Activated CD4-positive, alpha-beta memory T cell treated with anti-CD3 and anti-CD28 coated beads, Interleukin-2, amount 10 ng/mL, durations not matched to agents 7 days and 5 days (primary cell): ENCODE results near the gene SELENON. TPM values are rescaled to one million over a fixed set of nuclear protein-coding genes. Genes with fewer than 3 reads are reported as not detected.
A peak's percentile ranks its signal among the peaks of the same experiment; 100 is the strongest.
"Not testable (repeated sequence)": the region's sequence is repeated elsewhere in the genome, so short reads cannot be mapped to it uniquely, and the experiment has no call there.

Source experiments
- CTCF ChIA-PET: fragments of 350-600 bp; sonication (Branson Sonifier 250); formaldehyde crosslinking; loops from one replicate; lab custom pipeline; 2021; ENCODE audit warnings: antibody characterized with exemption, inconsistent platforms; lab: Charles Lee
- POLR2A ChIA-PET: fragments of 350-600 bp; sonication (Branson Sonifier 250); formaldehyde crosslinking; loops from one replicate; lab custom pipeline; 2021; ENCODE audit warnings: antibody characterized with exemption; lab: Charles Lee
- DNase-seq: peaks from one replicate; pipeline ENCODE4 v3.0.0-alpha.2; 2020
- H3K27ac Mint-ChIP-seq: one replicate; pipeline ENCODE4 v1.8.0; 2021; ENCODE audit warnings: mild to moderate bottlenecking, mixed read lengths
- H3K27me3 Mint-ChIP-seq: one replicate; pipeline ENCODE4 v1.8.0; 2021; ENCODE audit warnings: mixed read lengths
- H3K36me3 Mint-ChIP-seq: one replicate; pipeline ENCODE4 v1.8.0; 2021; ENCODE audit warnings: low read depth, mixed read lengths
- H3K4me1 Mint-ChIP-seq: one replicate; pipeline ENCODE4 v1.8.0; 2021; ENCODE audit warnings: mixed read lengths
- H3K4me3 Mint-ChIP-seq: one replicate; pipeline ENCODE4 v1.8.0; 2021; ENCODE audit warnings: mild to moderate bottlenecking, mixed read lengths
- H3K9me3 Mint-ChIP-seq: one replicate; pipeline ENCODE4 v1.8.0; 2021; ENCODE audit warnings: mixed read lengths
- total RNA-seq, 2 experiments: library from RNA; stranded (reverse); gene quantifications; one replicate each; pipeline ENCODE4 v1.2.3, GENCODE V29; 2021

The SELENON gene
- total RNA-seq, 2 experiments from 2014 or later, result 5.9 to 6.0 TPM

DNA sequence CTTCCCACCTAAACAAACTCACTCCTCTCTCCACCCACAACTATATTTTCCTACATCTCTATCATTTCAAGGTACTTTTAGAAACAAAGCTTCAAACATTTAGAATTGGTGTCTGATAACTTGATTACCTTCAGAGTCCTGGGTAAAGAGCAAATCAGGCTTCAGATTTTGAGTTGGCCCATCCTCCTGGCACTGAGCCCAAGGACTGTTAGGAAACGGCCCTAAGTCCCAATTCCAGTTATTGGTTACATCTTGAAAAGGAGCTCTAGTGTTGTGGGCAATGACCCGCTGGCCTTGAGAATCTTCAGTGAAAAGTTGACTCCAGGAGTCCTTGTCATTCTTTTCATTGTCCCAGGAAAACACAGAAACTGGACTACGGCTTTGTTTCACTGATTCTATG, 34.9 kb downstream of the SELENON start:
- no peak for DNase-seq
- no peaks in the 10 kb centered on the region for H3K27me3 Mint-ChIP-seq
- no peaks in the 10 kb centered on the region for H3K9me3 Mint-ChIP-seq
- CTCF ChIA-PET, result interaction anchor here (1.7 kb wide), 1 partner anchor 13 kb away, joined by 3 read pairs; no protein-coding TSS in a partner anchor
- POLR2A ChIA-PET, result no interaction called here
- H3K4me1 Mint-ChIP-seq, result no peaks in the 10 kb centered on the region
- H3K4me3 Mint-ChIP-seq, result no peak overlapping the region
- H3K27ac Mint-ChIP-seq, result no peak overlapping the region
- peaks cover 42% of the 10 kb centered on the region for H3K36me3 Mint-ChIP-seq

DNA sequence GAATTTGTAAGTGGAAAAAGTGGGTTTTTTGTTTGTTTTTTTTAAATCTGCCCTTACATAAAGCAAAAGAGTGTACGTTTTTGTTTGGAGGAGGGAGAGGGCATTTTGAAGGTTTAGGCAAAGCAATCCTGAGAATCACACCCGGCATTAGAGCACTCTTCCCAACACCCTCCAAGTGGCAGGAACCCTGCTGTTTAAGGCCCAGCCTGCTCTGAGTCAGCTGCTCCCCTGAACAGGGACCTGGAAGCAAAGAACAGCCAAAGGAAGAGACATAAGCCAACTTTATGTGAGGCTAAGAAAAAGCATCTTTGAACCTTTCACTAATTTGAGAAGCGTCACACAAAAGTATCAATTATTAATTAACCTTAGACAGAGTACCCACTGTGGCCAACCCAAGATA, 36.7 kb downstream of the SELENON start:
- H3K36me3 Mint-ChIP-seq, result peaks cover 24% of the 10 kb centered on the region
- ChIA-PET CTCF (interaction anchor here (0.7 to 1.0 kb wide), 2 partner anchors 59 to 166 kb away, joined by 3 read pairs; no protein-coding TSS in a partner anchor), POLR2A (no interaction called here)
- H3K27ac Mint-ChIP-seq, result no peak overlapping the region
- H3K27me3 Mint-ChIP-seq, result no peaks in the 10 kb centered on the region
- no peak for DNase-seq
- no peaks in the 10 kb centered on the region for H3K9me3 Mint-ChIP-seq
- no peak overlapping the region for H3K4me3 Mint-ChIP-seq
- H3K4me1 Mint-ChIP-seq, result no peaks in the 10 kb centered on the region

DNA sequence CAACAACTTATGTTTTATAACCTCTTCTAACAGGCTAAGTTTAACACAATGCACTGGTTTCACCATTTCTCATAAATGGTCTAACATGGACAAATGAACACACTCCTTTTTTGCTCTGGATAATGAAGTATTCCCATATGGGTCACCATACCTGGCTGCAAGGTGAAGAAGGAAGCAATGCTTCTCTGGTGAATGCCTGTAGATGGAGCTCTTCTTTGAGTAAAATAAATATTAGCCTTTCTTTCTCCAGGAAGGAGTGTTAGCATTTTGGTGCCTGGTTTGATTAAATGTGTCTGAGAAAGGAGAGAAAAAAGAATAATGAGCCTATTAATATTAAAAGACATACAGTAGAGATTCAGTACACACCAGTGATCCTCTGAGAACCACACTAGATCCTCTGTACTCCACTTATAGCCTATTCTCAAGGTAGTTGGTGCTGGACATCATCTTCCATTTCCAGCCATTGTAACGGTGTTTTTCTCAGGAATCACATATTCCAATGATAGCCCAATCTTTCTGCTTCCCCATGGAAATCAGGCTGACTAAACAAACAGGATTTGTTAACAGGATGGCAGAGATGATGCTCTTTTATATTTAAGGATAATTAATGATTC, 37.4 kb downstream of the SELENON start:
- DNase-seq, result no peak
- peaks cover 21% of the 10 kb centered on the region for H3K36me3 Mint-ChIP-seq
- CTCF ChIA-PET, result interaction anchor here (0.6 to 1.0 kb wide), 3 partner anchors 13 to 166 kb away, joined by 3 read pairs; no protein-coding TSS in a partner anchor

DNA sequence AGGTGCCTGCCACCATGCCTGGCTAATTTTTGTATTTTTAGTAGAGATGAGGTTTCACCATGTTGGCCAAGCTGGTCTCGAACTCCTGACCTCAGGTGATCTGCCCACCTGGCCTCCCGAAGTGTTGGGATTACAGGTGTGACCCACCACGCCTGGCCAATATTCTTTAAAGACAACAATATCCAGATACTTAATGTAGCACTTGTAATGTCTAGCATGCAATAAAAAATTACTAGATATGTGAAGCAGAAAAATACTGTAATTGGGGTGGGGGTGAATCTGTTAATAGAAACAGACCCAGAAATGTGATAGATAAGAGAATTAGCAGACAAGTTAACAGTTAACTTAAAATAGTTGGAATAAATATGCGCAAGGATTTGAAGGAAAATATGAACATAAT, 39.8 kb downstream of the SELENON start:
- not testable (repeated sequence) for H3K27ac Mint-ChIP-seq, H3K4me1 Mint-ChIP-seq, H3K4me3 Mint-ChIP-seq, H3K9me3 Mint-ChIP-seq, H3K36me3 Mint-ChIP-seq, DNase-seq, H3K27me3 Mint-ChIP-seq
- ChIA-PET CTCF (interaction anchor here (0.6 to 0.8 kb wide), 2 partner anchors 56 to 234 kb away, joined by 3 read pairs; no protein-coding TSS in a partner anchor), POLR2A (interaction anchor here (1.1 kb wide), 1 partner anchor 22 kb away, joined by 3 read pairs; no protein-coding TSS in a partner anchor)

More for the DNA sequence above, 37.4 kb downstream of the SELENON start:
- no peaks in the 10 kb centered on the region for H3K9me3 Mint-ChIP-seq
- H3K4me3 Mint-ChIP-seq, result no peak overlapping the region
- no peaks in the 10 kb centered on the region for H3K4me1 Mint-ChIP-seq
- no peak overlapping the region for H3K27ac Mint-ChIP-seq
- H3K27me3 Mint-ChIP-seq, result no peaks in the 10 kb centered on the region
- POLR2A ChIA-PET, result no interaction called here

DNA sequence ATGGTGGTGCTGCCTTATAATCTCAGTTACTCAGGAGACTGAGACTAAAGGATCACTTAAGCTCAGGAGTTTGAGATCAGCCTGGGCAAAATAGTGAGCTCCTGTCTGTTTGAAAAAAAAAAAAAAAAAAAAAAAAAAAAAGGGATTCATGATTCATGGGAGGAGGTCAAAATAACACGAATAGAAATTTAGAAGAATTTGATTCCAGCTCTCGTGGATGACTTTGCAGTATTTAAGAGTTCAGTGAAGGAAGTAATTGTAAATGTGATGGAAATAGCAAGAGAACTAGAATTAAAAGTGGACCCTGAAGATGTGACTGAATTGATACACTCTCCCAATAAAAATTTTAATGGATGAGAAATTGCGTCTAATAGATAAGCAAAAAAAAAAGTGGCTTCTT, 43.5 kb downstream of the SELENON start:
- no peak overlapping the region for H3K4me3 Mint-ChIP-seq
- no peaks in the 10 kb centered on the region for H3K27me3 Mint-ChIP-seq
- H3K36me3 Mint-ChIP-seq, result no peaks in the 10 kb centered on the region
- H3K27ac Mint-ChIP-seq, result no peak overlapping the region
- CTCF ChIA-PET, result interaction anchor here (1.5 kb wide), 1 partner anchor 32 kb away, joined by 3 read pairs; the partner anchor contains the start of gene PAQR7
- no peak for DNase-seq
- POLR2A ChIA-PET, result interaction anchor here (1.6 kb wide), 1 partner anchor 10 kb away, joined by 3 read pairs; no protein-coding TSS in a partner anchor
- H3K4me1 Mint-ChIP-seq, result no peaks in the 10 kb centered on the region
- no peaks in the 10 kb centered on the region for H3K9me3 Mint-ChIP-seq

DNA sequence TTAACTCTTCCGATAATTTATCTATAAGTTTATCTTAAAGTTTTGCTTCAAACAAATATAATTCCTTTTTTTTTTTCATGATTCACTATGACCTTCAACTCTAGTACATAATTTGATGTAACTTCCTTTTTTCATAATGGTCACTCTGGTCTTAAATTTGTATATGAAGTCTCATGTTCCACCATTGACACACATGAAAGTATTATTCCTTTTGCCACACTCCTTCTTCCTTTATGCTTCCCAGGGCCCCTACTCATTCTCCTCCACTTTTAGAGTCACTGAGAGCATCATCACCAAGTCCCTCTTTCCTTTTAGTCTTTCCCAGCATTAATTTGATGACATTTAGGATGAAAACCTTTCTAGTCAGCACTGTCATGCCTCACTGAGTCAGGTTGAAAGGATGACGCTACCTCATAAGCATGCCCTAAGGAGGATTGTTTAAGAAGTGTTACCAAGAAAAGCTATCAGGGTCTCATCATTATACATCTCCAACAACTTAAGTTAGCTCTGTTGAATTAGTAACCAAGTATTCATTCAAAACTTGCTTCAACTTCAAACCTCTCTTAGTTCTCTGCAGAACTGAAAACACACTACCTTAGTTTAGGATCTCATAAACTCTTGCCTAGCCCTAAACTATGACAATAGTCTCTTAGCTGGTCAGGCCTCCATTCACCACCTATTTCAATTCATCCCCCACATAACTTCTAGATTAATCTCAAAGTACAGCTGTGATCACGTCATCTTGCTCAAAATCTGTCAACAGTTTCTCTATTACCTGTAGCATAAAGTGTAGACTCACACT, 44.7 kb downstream of the SELENON start:
- Mint-ChIP-seq H3K9me3 (no peaks in the 10 kb centered on the region), H3K4me1 (no peaks in the 10 kb centered on the region), H3K4me3 (no peak overlapping the region), H3K27me3 (no peaks in the 10 kb centered on the region), H3K27ac (no peak overlapping the region), H3K36me3 (peaks cover under 1% of the 10 kb centered on the region)
- no peak for DNase-seq
- POLR2A ChIA-PET, result interaction anchor here (1.1 kb wide), 1 partner anchor 12 kb away, joined by 4 read pairs; no protein-coding TSS in a partner anchor
- CTCF ChIA-PET, result interaction anchor here (0.6 to 1.0 kb wide), 2 partner anchors 51 to 153 kb away, joined by 3 to 6 read pairs; partner anchors contain the start of gene PAFAH2

DNA sequence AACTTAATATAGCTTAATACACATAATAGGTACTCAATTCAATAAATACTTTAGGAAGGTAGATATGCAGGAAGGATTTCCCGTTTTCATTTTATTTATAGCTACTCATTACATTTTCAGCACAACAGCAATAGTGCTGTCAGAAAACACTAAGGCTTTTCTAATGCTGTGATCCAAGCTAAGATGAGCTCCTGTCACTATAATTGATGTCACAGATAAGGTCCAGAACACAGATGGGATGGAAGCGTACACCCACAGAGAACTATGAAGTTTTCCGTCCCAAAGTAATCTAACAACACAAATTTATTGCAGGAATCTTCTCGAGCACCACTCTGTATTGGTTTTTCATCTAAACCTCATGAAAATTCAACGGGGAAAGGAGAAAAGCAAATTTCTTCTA, 45.7 kb downstream of the SELENON start:
- H3K36me3 Mint-ChIP-seq, result peaks cover 6% of the 10 kb centered on the region
- H3K9me3 Mint-ChIP-seq, result no peaks in the 10 kb centered on the region
- no peak overlapping the region for H3K27ac Mint-ChIP-seq
- DNase-seq, result no peak
- CTCF ChIA-PET, result interaction anchor here (0.6 to 1.0 kb wide), 2 partner anchors 50 to 152 kb away, joined by 3 to 6 read pairs; partner anchors contain the start of gene PAFAH2
- no peak overlapping the region for H3K4me3 Mint-ChIP-seq
- POLR2A ChIA-PET, result interaction anchor here (1.0 kb wide), 1 partner anchor 26 kb away, joined by 3 read pairs; the partner anchor contains the start of gene MTFR1L
- no peaks in the 10 kb centered on the region for H3K4me1 Mint-ChIP-seq
- H3K27me3 Mint-ChIP-seq, result no peaks in the 10 kb centered on the region

DNA sequence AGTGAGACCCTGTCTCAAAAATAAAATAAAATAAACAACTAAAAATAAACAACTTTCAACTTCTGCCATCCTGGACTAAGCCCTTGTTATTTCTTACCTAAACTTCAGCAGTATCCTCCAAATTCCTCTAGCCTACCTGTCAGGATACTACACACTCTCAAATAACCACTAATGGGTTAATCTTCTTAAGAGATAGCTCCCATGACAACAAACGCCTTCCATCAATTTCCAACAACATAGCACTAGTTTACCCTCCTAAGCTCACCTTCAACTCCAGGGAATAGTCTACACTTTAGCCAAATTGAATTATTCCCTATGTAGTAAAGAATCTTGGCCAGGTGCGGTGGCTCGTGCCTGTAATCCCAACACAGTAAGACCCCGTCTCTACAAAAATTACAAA, 47.9 kb downstream of the SELENON start:
- H3K4me1 Mint-ChIP-seq, result no peaks in the 10 kb centered on the region
- H3K27me3 Mint-ChIP-seq, result no peaks in the 10 kb centered on the region
- H3K27ac Mint-ChIP-seq, result no peak overlapping the region
- CTCF ChIA-PET, result no interaction called here
- H3K36me3 Mint-ChIP-seq, result peaks cover 14% of the 10 kb centered on the region
- H3K9me3 Mint-ChIP-seq, result no peaks in the 10 kb centered on the region
- no peak for DNase-seq
- POLR2A ChIA-PET, result no interaction called here
- no peak overlapping the region for H3K4me3 Mint-ChIP-seq

DNA sequence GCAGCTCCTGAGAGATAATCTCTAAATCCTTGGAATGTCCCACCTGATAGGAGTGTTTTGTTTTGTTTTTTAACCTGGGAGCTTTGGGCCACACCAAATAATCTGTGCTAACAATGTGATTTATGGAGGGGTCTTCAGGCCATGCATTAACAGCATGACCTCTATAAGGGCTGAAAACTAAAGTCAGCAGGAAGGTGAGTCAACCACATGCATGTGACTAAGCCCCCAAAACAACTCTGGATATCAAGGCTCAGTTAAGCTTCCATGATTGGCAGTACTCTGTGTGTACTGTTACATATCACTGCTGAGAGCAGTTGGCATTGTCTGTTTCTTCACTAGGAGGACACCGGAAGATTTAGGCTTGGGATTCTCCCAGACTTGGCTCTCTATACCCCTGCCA, 48.5 kb downstream of the SELENON start:
- Mint-ChIP-seq H3K36me3 (peaks cover 14% of the 10 kb centered on the region), H3K4me3 (no peak overlapping the region), H3K4me1 (no peaks in the 10 kb centered on the region), H3K9me3 (no peaks in the 10 kb centered on the region), H3K27ac (no peak overlapping the region), H3K27me3 (no peaks in the 10 kb centered on the region)
- DNase-seq, result no peak
- ChIA-PET CTCF (interaction anchor here (0.6 kb wide), 1 partner anchor 41 kb away, joined by 3 read pairs; no protein-coding TSS in a partner anchor), POLR2A (no interaction called here)

DNA sequence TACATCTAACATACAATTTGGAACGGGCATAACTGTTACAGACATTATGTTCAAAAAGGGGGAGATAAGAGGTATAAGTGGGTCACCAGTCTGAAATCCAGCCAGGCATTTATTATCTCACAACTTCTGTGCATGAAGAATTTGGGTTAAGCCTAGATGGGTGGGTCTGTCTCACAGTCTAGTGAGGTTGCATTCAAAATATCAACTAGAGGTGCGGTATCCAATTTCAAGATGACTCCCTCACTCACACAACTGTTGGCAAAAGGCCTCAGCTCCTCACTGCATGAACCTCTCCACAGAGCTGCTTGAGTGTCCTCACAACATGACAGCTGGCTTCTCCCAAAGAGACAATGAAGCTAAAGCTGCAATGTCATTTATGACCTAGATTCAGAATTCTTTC, 54.6 kb downstream of the SELENON start:
- no peak for DNase-seq
- Mint-ChIP-seq H3K4me3 (no peak overlapping the region), H3K27ac (no peak overlapping the region), H3K36me3 (peaks cover 19% of the 10 kb centered on the region), H3K9me3 (no peaks in the 10 kb centered on the region), H3K27me3 (no peaks in the 10 kb centered on the region), H3K4me1 (peaks cover 12% of the 10 kb centered on the region)
- ChIA-PET CTCF (interaction anchor here (1.1 to 1.3 kb wide), 2 partner anchors 41 to 315 kb away, joined by 3 read pairs; partner anchors contain the start of gene ZNF593), POLR2A (no interaction called here)

DNA sequence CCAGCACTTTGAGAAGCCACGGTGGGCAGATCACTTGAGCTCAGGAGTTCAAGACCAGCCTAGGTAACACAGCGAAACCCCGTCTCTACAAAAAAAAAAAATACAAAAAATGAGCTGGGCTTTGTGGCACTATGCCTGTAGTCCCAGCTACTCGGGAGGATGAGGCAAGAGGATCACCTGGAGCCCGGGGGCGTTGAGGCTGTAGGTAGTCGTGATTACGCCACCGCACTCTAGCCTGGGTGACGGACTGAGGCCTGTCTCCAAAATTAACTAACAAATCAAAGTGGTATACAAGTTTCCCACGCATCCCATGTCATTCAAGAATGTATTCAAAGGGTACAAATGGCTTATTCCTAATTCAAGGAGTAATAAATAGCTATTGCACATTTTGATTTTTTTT, 56.9 kb downstream of the SELENON start:
- Mint-ChIP-seq H3K36me3 (peaks cover 7% of the 10 kb centered on the region), H3K4me3 (no peak overlapping the region)
- POLR2A ChIA-PET, result interaction anchor here (1.0 to 2.4 kb wide), 2 partner anchors 13 to 35 kb away, joined by 4 to 7 read pairs; no protein-coding TSS in a partner anchor

DNA sequence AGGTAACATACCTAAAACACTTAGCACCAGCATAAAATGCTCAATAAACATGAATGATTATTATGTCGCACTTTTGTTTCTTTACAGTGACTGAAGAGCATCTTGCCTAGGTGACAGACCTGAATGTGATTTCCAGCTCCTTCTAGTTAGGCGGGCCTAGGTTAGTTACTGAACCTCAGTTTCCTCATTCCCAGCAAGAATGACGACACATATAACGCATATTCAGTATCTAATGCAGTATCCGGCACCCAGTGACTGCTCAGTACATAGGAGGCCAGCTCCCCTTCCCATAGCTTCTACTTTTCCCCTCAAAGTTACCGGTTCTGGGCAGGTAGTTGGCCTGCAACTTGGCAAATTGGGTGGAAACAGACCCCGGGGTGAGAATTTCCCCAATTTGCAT, 58.5 kb downstream of the SELENON start:
- H3K4me1 Mint-ChIP-seq, result peaks cover 24% of the 10 kb centered on the region
- peak overlapping the region; percentile 35 for H3K27ac Mint-ChIP-seq
- CTCF ChIA-PET, result no interaction called here
- H3K9me3 Mint-ChIP-seq, result no peaks in the 10 kb centered on the region
- peaks cover 5% of the 10 kb centered on the region for H3K36me3 Mint-ChIP-seq
- POLR2A ChIA-PET, result interaction anchor here (0.6 to 2.4 kb wide), 3 partner anchors 19 to 39 kb away, joined by 3 to 7 read pairs (median 5); partner anchors contain the start of gene MTFR1L
- peak overlapping the region; percentile 94 for H3K4me3 Mint-ChIP-seq
- H3K27me3 Mint-ChIP-seq, result no peaks in the 10 kb centered on the region
- no peak for DNase-seq

More for the DNA sequence above, 56.9 kb downstream of the SELENON start:
- Mint-ChIP-seq H3K4me1 (peaks cover 24% of the 10 kb centered on the region), H3K27ac (no peak overlapping the region), H3K9me3 (no peaks in the 10 kb centered on the region), H3K27me3 (no peaks in the 10 kb centered on the region)
- no peak for DNase-seq
- CTCF ChIA-PET, result no interaction called here
